ENCODE measurements around the gene PHC1.

DNA sequence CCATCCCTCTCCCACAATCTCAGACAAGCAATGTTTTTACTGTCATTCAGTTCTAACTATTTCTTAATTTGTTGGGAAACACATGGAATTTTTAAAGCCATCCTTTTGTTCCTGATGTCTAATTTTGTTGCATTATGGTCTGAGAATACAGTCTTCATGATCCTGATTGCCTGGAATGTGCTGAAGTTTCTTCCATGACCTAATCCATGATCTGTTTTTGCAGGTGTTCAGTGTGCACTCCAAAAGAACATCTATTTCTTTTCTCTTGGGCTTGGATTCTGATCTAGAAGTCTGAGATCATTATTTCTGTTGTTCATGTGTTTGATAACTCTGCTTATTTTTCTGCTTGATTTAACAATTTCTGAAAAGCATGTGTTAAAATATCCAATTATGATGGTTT, 43.2 kb upstream of the PHC1 start:
- no peak for TF ChIP-seq EZH2 (IDR thresholded peaks at IDR 0.05; ENCODE audit: borderline replicate concordance, low read depth, low read length, severe bottlenecking)
- TF ChIP-seq, protein P1, sequence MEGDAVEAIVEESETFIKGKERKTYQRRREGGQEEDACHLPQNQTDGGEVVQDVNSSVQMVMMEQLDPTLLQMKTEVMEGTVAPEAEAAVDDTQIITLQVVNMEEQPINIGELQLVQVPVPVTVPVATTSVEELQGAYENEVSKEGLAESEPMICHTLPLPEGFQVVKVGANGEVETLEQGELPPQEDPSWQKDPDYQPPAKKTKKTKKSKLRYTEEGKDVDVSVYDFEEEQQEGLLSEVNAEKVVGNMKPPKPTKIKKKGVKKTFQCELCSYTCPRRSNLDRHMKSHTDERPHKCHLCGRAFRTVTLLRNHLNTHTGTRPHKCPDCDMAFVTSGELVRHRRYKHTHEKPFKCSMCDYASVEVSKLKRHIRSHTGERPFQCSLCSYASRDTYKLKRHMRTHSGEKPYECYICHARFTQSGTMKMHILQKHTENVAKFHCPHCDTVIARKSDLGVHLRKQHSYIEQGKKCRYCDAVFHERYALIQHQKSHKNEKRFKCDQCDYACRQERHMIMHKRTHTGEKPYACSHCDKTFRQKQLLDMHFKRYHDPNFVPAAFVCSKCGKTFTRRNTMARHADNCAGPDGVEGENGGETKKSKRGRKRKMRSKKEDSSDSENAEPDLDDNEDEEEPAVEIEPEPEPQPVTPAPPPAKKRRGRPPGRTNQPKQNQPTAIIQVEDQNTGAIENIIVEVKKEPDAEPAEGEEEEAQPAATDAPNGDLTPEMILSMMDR (IDR thresholded peaks at IDR 0.05; ENCODE audit: borderline replicate concordance, extremely low read depth, low read length, poor library complexity, severe bottlenecking) = no peak

Measured in DND-41 (cell line).